CD1c-positive myeloid dendritic cell (primary cell): Measurements from ENCODE around the gene PDXDC1.
"Not testable (repeated sequence)": the region's sequence is repeated elsewhere in the genome, so short reads cannot be mapped to it uniquely, and the experiment has no call there.

Experiments
- DNase-seq: peaks from one replicate; pipeline ENCODE4 v3.0.0-alpha.2; 2016; ENCODE audit errors: extremely low spot score

The PDXDC1 gene

GRCh38 chr16:15062085-15062810, 87.4 kb downstream of the PDXDC1 start:
- DNase-seq = not testable (repeated sequence)

GRCh38 chr16:15065961-15066360, 91.1 kb downstream of the PDXDC1 start:
- DNase-seq = not testable (repeated sequence)

DNA sequence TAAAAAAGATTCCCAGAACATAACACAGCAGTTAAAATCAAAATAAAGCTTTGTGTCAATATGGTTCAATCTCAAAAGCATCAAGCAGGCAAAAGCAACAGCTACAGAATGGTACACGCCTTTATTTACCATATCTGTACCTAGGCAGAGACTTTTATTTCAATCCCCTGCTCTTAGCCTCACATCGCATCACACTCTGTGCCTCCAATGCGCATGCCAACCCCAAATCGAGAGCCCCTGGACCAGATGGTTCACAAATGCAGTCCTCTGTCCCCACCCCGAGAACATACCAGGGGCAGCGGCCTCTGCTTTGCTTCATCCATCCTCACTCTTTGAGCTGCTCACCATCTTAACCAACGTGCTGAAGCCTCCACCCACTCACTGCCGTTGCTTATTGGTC, 91.9 kb downstream of the PDXDC1 start:
- DNase-seq = not testable (repeated sequence)

GRCh38 chr16:15071013-15071412, 96.2 kb downstream of the PDXDC1 start:
- DNase-seq = not testable (repeated sequence)

DNA sequence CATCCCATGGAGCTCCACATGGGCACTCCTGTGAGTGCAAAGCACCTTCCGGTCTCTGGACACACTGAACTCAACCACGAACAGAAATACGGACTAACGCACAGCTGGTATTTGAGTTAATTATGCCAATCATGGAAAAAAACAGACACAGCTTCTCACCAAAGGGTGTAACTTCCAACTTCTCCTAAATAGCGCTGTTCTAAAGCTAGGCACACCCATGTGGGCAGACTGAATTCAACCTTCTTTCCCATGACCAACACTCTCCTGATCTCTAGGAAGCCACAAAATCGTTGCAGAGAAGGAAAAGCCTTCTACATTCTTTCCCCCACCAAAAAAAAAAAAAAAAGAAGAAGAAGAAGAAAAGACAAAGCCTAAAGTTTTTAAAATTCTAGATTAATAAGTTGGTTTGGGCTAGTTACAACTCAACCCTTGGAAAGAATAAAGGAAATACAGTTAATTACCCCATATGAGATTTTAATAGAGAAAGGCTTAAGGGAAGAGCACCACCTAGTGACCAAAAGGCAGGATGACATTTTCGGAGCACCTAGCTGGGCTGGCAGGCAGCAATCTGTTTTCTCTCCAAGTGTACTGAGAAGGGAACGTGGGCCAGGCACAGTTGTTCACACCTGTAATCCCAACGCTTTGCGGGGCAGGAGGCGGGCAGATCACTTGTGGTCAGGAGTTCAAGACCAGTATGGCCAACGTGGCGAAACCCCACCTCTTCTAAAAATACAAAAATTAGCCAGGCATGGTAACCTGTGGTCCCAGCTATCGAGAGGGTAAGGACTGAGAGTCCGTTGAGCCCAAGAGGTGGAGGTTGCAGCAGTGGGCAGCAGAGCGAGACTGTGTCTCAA, 97.3 kb downstream of the PDXDC1 start:
- DNase-seq = not testable (repeated sequence)

DNA sequence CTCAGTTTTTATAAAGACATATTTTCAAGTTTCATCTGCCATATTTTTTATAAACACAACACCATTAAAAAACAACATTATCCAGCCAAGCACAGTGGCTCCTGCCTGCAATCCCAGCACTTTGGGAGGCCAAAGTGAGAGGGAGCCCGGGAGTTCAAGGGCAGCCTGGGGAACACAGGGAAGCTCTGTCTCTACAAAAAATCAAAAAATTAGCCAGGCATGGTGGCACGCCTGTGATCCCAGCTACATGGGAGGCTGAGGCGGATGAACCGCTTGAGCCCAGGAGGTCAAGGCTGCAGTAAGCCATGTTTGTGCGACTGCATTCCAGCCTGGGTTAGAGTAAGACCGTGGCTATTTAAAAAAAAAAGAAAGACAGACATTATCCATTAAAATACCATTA, 98.3 kb downstream of the PDXDC1 start:
- DNase-seq = no peak

DNA sequence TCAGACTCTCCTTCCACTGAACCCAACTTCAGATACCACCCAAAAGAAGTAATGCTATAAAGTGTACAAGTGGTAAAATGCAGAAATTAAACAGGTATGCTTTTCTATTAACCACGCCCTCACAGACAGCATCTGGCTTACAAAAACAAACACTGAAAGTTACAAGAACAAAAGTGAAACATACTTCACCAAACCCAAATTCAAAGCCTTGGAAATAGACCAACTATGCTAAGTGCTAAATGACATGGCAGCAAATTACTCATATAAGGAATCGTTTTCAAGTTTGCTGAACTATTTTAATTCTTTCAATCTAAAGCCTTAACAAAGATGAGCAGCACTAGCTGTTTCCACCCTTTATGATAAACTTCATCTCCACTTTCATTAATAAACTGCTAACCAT, 101.3 kb downstream of the PDXDC1 start:
- DNase-seq = not testable (repeated sequence)

- DNase-seq = not testable (repeated sequence)
These were observed 106.1 kb downstream of the PDXDC1 start for GRCh38 chr16:15080883-15081282.

DNA sequence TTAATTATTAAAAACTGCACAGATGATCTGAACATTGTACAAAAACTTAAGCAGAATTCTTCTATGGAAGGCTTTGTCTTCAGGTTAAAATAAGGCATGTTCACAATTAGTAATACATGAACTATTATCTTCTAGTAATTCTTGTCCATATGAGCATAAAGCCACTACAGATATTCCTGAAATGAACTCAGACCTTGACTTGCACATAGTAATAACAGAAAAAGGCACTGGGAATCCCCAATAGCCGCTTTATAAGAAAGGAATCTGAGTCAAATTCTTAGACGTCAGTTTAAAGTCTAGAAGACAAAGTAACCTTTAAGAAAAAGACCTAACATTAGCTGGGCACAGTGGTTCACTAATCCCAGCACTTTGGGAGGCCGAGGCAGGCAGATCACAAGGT, 108.0 kb downstream of the PDXDC1 start:
- DNase-seq = not testable (repeated sequence)

GRCh38 chr16:15090663-15091269, 115.9 kb downstream of the PDXDC1 start:
- not testable (repeated sequence) for DNase-seq

- DNase-seq = not testable (repeated sequence)
These were observed 118.7 kb downstream of the PDXDC1 start for GRCh38 chr16:15093571-15093954.

GRCh38 chr16:15093955-15094827, 119.4 kb downstream of the PDXDC1 start, which contains the start of gene RRN3:
RRN3 (minus strand) TSS chr16:15094272; CDS start chr16:15094233, 39 bp downstream.
- DNase-seq = peak; percentile 94

DNA sequence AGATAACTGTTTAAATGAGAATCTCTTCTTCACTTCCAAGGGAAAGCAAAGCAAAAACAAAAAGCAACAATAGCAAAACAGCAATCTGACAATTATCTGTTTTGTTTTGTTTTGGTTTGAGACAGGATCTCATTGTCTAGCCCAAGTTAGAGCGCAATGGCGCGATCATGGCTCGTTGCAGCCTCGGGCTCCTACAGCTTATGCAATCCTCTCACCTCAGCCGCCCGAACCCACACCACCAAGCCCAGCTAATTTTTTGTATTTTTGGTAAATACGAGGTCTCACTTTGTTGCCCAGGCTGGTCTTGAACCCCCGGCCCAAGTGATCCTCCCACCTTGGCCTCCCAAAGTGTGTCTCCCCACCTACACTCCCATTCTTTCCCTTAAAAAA, 121.8 kb downstream of the PDXDC1 start:
- not testable (repeated sequence) for DNase-seq

- not testable (repeated sequence) for DNase-seq
These were observed 124.6 kb downstream of the PDXDC1 start for GRCh38 chr16:15099366-15099909.

GRCh38 chr16:15100372-15100987, 125.7 kb downstream of the PDXDC1 start:
- DNase-seq = not testable (repeated sequence)

- DNase-seq = not testable (repeated sequence)
These were observed 153.0 kb downstream of the PDXDC1 start for GRCh38 chr16:15127641-15128425.

DNA sequence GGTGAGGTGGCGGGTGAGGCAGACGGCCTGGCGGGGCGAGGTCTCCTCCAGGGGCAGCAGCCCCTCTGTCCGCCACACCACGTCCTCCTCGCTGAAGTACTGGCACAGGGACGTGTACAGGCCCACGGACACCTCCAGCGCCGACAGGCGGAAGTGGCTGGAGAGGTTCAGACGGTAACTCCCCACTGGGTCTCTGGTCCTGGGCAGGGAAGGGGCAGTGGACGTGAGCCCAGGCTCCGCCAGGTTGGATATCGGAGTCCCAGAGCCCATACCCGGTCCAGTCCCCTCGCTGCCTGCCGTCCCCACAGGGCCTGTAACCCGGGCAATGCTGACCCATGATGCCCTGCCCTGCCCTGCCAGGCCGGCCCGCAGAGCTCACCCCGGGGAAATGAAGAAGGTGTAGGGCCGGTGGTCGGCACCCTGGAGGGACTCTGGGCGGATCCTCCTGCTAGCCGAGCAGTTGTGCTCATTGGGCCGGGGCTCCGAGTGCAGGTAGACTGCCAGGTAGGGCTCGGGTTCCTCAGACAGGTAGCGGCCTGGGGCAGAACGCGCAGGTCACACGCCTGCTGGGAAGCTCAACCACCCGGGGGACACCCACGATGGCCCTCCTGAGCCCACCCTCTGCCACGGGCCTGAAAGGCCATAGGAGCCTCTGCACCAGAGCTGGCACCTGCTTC, 155.6 kb downstream of the PDXDC1 start:
- not testable (repeated sequence) for DNase-seq

GRCh38 chr16:15130943-15131700, 156.3 kb downstream of the PDXDC1 start:
- not testable (repeated sequence) for DNase-seq
